Ishikawa (cell line): ENCODE data around the gene DCAF17.

Experiments used
- CEBPB ChIP-seq: IDR thresholded peaks from 2 replicates; pipeline ENCODE4 v1.6.1; 2012
- CREB1 ChIP-seq: IDR thresholded peaks from 2 replicates; pipeline ENCODE4 v1.6.1; 2012; ENCODE audit warnings: low read depth
- EGR1 ChIP-seq: IDR thresholded peaks from 2 replicates; pipeline ENCODE4 v1.6.1; 2012
- EP300 ChIP-seq: IDR thresholded peaks from 2 replicates; pipeline ENCODE4 v1.6.1; 2012; ENCODE audit warnings: borderline replicate concordance
- FOXM1 ChIP-seq: IDR thresholded peaks from 2 replicates; pipeline ENCODE4 v1.6.1; 2012; ENCODE audit warnings: low read depth, borderline replicate concordance
- MAX ChIP-seq: IDR thresholded peaks from 2 replicates; pipeline ENCODE4 v1.6.1; 2012
- NFIC ChIP-seq: IDR thresholded peaks from 2 replicates; pipeline ENCODE4 v1.6.1; 2012
- RAD21 ChIP-seq: IDR thresholded peaks from 2 replicates; pipeline ENCODE4 v1.6.1; 2012; ENCODE audit warnings: low read depth
- TAF1 ChIP-seq: IDR thresholded peaks from 2 replicates; pipeline ENCODE4 v1.6.1; 2012; ENCODE audit warnings: low read depth, mild to moderate bottlenecking
- TCF12 ChIP-seq: IDR thresholded peaks from 2 replicates; pipeline ENCODE4 v1.6.1; 2012; ENCODE audit warnings: low read depth
- TEAD4 ChIP-seq: IDR thresholded peaks from 2 replicates; pipeline ENCODE4 v1.6.1; 2012
- YY1 ChIP-seq: IDR thresholded peaks from 2 replicates; pipeline ENCODE4 v1.6.1; 2012; ENCODE audit warnings: low read depth
- ZBTB7A ChIP-seq: IDR thresholded peaks from 2 replicates; pipeline ENCODE4 v1.6.1; 2012; ENCODE audit warnings: low read depth
- TF ChIP-seq, protein P1 (sequence below): IDR thresholded peaks from 2 replicates; pipeline ENCODE4 v1.6.1; 2012
- TF ChIP-seq, protein P2 (sequence below): IDR thresholded peaks from 2 replicates; pipeline ENCODE4 v1.6.1; 2012; ENCODE audit warnings: low read depth, mild to moderate bottlenecking

Gene DCAF17, protein sequence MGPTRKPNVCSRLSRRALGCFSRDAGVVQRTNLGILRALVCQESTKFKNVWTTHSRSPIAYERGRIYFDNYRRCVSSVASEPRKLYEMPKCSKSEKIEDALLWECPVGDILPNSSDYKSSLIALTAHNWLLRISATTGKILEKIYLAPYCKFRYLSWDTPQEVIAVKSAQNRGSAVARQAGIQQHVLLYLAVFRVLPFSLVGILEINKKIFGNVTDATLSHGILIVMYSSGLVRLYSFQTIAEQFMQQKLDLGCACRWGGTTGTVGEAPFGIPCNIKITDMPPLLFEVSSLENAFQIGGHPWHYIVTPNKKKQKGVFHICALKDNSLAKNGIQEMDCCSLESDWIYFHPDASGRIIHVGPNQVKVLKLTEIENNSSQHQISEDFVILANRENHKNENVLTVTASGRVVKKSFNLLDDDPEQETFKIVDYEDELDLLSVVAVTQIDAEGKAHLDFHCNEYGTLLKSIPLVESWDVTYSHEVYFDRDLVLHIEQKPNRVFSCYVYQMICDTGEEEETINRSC

DNA sequence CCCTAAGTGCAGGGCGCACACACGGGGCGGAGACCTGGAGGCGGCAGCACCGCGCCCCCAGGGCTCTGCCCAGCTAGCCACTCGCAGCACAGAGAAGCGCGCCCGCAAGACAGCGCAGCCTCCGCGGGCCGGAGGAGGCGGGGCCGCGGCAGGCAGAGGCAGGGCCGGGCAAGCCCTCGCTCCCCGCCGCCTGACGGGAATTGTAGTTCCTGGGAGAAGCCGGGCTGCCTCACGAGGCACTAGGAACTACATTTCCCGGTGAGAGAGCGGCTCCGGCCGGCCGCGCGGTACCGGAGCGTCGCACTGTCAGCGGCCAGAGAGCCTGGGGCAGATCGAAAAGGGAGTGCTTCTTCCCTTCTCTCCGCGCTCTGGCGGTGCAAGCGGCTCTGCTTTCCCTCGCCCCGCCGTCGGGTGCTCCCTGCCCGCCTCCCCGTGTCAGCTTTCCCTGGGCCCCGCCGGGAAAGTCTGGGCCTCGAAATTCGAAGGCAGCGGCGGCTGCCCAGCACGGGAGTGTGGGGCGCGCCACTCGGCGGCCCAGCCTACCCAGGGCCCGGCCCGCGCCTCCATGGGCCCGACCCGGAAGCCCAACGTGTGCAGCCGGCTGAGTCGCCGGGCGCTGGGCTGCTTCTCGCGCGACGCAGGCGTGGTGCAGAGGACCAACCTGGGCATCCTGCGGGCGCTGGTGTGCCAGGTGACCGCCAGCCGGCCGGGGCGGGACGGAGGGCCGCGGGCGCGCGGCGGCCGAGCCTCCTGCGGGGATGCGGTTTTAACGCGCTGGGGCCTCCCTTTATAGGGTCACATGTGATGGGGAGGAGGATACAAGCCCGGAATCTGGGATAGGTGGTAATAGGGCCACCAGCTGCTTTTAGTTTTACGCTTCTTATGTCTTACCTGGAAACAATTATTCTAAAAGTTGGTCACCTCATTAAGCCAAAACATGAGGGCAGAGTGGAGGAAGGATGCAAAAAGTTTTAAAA, at the start of gene DCAF17:
Gene DCAF17 (plus strand): TSS at position 214 of the 977 bp plus-strand sequence. CDS start 352 bp downstream, at position 566.
- TF ChIP-seq TCF12 = peak; percentile 12; the same call in 1 of the 2 replicates
- peak; percentile 85 for TF ChIP-seq MAX
- TF ChIP-seq YY1 = peak; percentile 43; the same call in 1 of the 2 replicates
- peak; percentile 59; the same call in 1 of the 2 replicates for TF ChIP-seq TAF1
- TF ChIP-seq, protein P1, sequence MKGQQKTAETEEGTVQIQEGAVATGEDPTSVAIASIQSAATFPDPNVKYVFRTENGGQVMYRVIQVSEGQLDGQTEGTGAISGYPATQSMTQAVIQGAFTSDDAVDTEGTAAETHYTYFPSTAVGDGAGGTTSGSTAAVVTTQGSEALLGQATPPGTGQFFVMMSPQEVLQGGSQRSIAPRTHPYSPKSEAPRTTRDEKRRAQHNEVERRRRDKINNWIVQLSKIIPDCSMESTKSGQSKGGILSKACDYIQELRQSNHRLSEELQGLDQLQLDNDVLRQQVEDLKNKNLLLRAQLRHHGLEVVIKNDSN = peak; percentile 73
- TF ChIP-seq CEBPB = no peak
- 0 out of 2 replicates have a peak, but pooled peaks have one; percentile 21 for TF ChIP-seq FOXM1
- TF ChIP-seq NFIC = no peak; the same call in 1 of the 2 replicates
- TF ChIP-seq CREB1 = peak; percentile 20; the same call in 1 of the 2 replicates

DNA sequence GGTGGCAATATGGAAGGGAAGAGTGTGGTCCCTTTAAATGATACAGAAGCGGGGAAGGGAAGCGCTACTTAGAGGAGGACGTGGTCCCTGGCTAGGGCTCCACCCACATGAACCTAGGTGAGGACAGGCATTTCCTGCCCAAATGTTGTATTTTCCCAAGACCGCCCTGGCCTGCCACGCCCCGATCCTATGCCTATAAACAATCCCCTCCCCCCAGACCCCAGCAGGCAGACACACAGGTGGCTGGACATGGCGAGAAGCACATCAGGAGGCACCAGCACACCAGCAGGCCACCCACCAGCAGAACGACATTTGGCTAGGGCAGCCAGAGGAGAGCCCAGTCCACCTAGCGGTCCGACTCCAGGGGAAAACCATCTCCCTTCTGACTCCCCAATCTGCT, 47.4 kb upstream of the DCAF17 start:
- TF ChIP-seq MAX = no peak
- TF ChIP-seq, protein P2, sequence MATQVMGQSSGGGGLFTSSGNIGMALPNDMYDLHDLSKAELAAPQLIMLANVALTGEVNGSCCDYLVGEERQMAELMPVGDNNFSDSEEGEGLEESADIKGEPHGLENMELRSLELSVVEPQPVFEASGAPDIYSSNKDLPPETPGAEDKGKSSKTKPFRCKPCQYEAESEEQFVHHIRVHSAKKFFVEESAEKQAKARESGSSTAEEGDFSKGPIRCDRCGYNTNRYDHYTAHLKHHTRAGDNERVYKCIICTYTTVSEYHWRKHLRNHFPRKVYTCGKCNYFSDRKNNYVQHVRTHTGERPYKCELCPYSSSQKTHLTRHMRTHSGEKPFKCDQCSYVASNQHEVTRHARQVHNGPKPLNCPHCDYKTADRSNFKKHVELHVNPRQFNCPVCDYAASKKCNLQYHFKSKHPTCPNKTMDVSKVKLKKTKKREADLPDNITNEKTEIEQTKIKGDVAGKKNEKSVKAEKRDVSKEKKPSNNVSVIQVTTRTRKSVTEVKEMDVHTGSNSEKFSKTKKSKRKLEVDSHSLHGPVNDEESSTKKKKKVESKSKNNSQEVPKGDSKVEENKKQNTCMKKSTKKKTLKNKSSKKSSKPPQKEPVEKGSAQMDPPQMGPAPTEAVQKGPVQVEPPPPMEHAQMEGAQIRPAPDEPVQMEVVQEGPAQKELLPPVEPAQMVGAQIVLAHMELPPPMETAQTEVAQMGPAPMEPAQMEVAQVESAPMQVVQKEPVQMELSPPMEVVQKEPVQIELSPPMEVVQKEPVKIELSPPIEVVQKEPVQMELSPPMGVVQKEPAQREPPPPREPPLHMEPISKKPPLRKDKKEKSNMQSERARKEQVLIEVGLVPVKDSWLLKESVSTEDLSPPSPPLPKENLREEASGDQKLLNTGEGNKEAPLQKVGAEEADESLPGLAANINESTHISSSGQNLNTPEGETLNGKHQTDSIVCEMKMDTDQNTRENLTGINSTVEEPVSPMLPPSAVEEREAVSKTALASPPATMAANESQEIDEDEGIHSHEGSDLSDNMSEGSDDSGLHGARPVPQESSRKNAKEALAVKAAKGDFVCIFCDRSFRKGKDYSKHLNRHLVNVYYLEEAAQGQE = no peak

DNA sequence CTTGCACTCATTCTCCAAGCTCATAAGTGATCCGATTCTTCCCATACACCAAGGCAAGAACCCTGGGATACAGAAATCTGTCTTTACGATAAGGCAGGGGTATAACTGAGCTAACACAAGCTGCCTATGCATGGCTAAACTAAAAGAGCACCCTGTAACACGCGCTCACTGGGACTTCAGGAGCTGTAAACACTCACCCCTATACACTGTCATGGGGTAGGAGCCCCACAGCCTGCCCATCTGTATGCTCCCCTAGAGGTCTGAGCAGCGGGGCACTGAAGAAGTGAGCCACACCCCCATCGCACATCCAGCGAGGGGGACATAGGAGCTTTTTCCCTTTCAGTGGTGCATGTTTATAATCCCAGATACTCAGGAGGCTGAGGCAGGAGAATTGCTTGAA, 47.0 kb upstream of the DCAF17 start:
- TF ChIP-seq YY1 (no peak), TEAD4 (no peak), NFIC (no peak), EP300 (no peak), TCF12 (no peak), CEBPB (no peak), RAD21 (no peak), ZBTB7A (no peak), EGR1 (no peak), MAX (no peak), FOXM1 (no peak), TAF1 (no peak), CREB1 (no peak)
- TF ChIP-seq, protein P1 = no peak
- TF ChIP-seq, protein P2 = no peak

DNA sequence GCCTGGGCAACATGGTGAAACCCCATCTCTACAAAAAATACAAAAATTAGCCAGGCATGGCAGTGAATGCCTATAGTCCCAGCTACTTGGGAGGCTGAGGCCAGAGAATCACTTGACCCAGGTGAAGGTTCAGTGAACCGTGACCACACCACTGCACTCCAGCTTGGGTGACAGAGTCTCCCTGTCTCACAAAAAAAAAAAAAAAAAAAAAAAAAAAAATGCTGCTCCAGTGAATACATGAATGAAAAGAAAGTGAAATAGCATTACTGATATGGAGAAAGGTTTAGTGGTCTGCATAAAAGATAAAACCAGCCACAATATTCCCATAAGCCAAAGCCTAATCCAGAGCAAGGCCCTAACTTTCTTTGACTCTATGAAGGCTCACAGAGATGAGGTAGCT, 44.7 kb upstream of the DCAF17 start:
- TF ChIP-seq, protein P1 = no peak
- TF ChIP-seq CEBPB (no peak), CREB1 (no peak), NFIC (no peak), MAX (no peak), TCF12 (no peak)
